HepG2 (cell line): ENCODE results near the gene EFCAB11. TPM values are rescaled to one million over a fixed set of nuclear protein-coding genes. Genes with fewer than 3 reads are reported as not detected.

ENCODE experiments used
- ATAC-seq: fragments of 200-7000 bp; cut with Tn5 transposase; 3 replicates; pipeline ENCODE4 v1.9.1; 2020; ENCODE audit warnings: mild to moderate bottlenecking, moderate library complexity
- BruUV-seq: library from RNA; stranded (reverse); fragments of 400-500 nt; replicated peaks from 2 replicates; lab custom pipeline; 2021; lab: Mats Ljungman, UMichigan
- CTCF ChIA-PET: fragments of 300-600 bp; formaldehyde crosslinking; extraction: SDS; loops from one replicate; lab custom pipeline; 2021; ENCODE audit warnings: low total read pairs, inconsistent platforms, low intra/inter-chr PET ratio; lab: Yijun Ruan, JAX
- POLR2A ChIA-PET: fragments of 350-600 bp; sonication (Branson Sonifier 250); formaldehyde crosslinking; loops from one replicate; lab custom pipeline; 2020; ENCODE audit warnings: antibody characterized with exemption, inconsistent platforms; lab: Yijun Ruan, JAX
- DNase-seq: peaks from one replicate; pipeline ENCODE4 v3.0.0-alpha.2; 2015; ENCODE audit warnings: low spot score
- FAIRE-seq: peaks from 3 replicates; lab custom pipeline; 2011; peaks lifted over from hg19 to GRCh38; lab: Jason Lieb, UNC
- H2AFZ ChIP-seq: one replicate; pipeline ENCODE4 v1.6.1; 2011; ENCODE audit warnings: low read length, inconsistent platforms
- H3K27ac ChIP-seq: fragments of 300-600 bp; 3 replicates; pipeline ENCODE4 v1.8.0; 2011; ENCODE audit warnings: mixed run types, mild to moderate bottlenecking, mixed read lengths, low read length, inconsistent platforms; ENCODE audit not compliant: insufficient read depth; ENCODE audit errors: extremely low read length
- H3K27me3 ChIP-seq, 2 experiments: fragments of 200-600 bp in 1 of 2; 2 replicates in 1 of 2; 3 replicates in 1 of 2; pipeline versions ENCODE4 v1.6.0 to v1.8.0; 2011; ENCODE audit warnings: low read length in 2 of 2, mild to moderate bottlenecking in 2 of 2, moderate library complexity in 2 of 2, inconsistent platforms in 1 of 2; ENCODE audit not compliant: insufficient read depth in 2 of 2, control insufficient read depth in 1 of 2
- H3K36me3 ChIP-seq, 2 experiments: fragments of 200-600 bp in 1 of 2; replicated peaks in 1 of 2; 2 replicates in 1 of 2; 3 replicates in 1 of 2; pipeline versions ENCODE4 v1.5.1 to v1.8.0; 2011; ENCODE audit warnings: low read length in 2 of 2, inconsistent platforms in 1 of 2; ENCODE audit not compliant: insufficient read depth in 2 of 2, control insufficient read depth in 1 of 2
- H3K4me1 ChIP-seq: 2 replicates; pipeline ENCODE4 v1.5.1; 2012; ENCODE audit warnings: low read length, inconsistent platforms; ENCODE audit not compliant: insufficient read depth
- H3K4me2 ChIP-seq: 2 replicates; pipeline ENCODE4 v1.6.0; 2011; ENCODE audit warnings: low read depth, low read length, inconsistent platforms
- H3K4me3 ChIP-seq, 3 experiments: fragments of 200-600 bp in 1 of 3; sonication (generic), shearing (Covaris generic) in 1 of 3; replicated peaks in 1 of 3; 2 replicates each; pipeline ENCODE4 v1.5.1; 2011 to 2016; ENCODE audit warnings: low read length in 3 of 3, inconsistent platforms in 2 of 3, low read depth in 2 of 3, mild to moderate bottlenecking in 2 of 3, control low read depth in 1 of 3, mixed read lengths in 1 of 3; ENCODE audit not compliant: insufficient read depth in 1 of 3
- H3K79me2 ChIP-seq: one replicate; pipeline ENCODE4 v1.6.1; 2011; ENCODE audit warnings: low read length, inconsistent platforms; ENCODE audit not compliant: insufficient read depth
- H3K9ac ChIP-seq: 2 replicates; pipeline ENCODE4 v1.6.0; 2011; ENCODE audit warnings: mild to moderate bottlenecking, low read depth, low read length, inconsistent platforms; ENCODE audit not compliant: insufficient read depth
- H3K9me3 ChIP-seq: 2 replicates; pipeline ENCODE4 v1.5.1; 2012; ENCODE audit warnings: mild to moderate bottlenecking, low read length
- H4K20me1 ChIP-seq: 2 replicates; pipeline ENCODE4 v1.6.0; 2011; ENCODE audit warnings: inconsistent platforms, mild to moderate bottlenecking, low read length, moderate library complexity; ENCODE audit not compliant: insufficient read depth
- HOXA9 ChIP-seq: sonication (generic); formaldehyde crosslinking; IDR thresholded peaks from 2 replicates; pipeline ENCODE4 v1.8.1; 2022; ENCODE audit warnings: missing genetic modification reagents, mild to moderate bottlenecking, moderate library complexity, borderline replicate concordance
- MIER2 ChIP-seq: IDR thresholded peaks from 2 replicates; pipeline ENCODE4 v1.6.1; 2016; ENCODE audit warnings: missing biosample characterization, missing genetic modification reagents
- PHF5A ChIP-seq: IDR thresholded peaks from one replicate; pipeline ENCODE4 v1.6.1; 2018; ENCODE audit warnings: low read depth, missing genetic modification reagents; ENCODE audit not compliant: unreplicated experiment
- ZNF646 ChIP-seq: sonication (generic); formaldehyde crosslinking; IDR thresholded peaks from 2 replicates; pipeline ENCODE4 v1.9.0; 2021; ENCODE audit warnings: mild to moderate bottlenecking, missing genetic modification reagents
- ZNF841 ChIP-seq: sonication (generic); formaldehyde crosslinking; IDR thresholded peaks from 2 replicates; pipeline ENCODE4 v1.8.1; 2023; ENCODE audit warnings: missing genetic modification reagents, borderline replicate concordance
- WGBS: methylation state at CpG from one replicate; pipeline ENCODE4 v1.1.6; 2017; ENCODE audit warnings: low lambda C conversion rate; 5-methylcytosine and 5-hydroxymethylcytosine counted together
- in situ Hi-C: cut with HindIII; loops from 2 replicates; pipeline ENCODE4 v1.10.0; 2017; ENCODE audit warnings: low pct_unique_long_range_greater_than_20kb; ENCODE audit not compliant: extremely low pct_ligation_motif_present
- intact Hi-C: fragments of 100-400 bp; cut with micrococcal nuclease; formaldehyde crosslinking; loops from one replicate; pipeline ENCODE4 v1.10.0; 2022; ENCODE audit not compliant: unreplicated experiment
- polyA plus RNA-seq, 8 experiments: library from polyadenylated mRNA; depleted of rRNA in 3 of 8; stranded (reverse) in 7 of 8; unstranded in 1 of 8; fragments of >200 nt; fragmentation: Illumina TruSeq in 4 of 8; extraction: Trizol in 4 of 8; gene quantifications; 2 replicates each; pipeline versions ENCODE4 v1.2.1 to v1.2.3, GENCODE V29; 2011 to 2016; ENCODE audit warnings: low read depth in 4 of 8, missing spikeins in 1 of 8, mixed read lengths in 1 of 8; ENCODE audit not compliant: insufficient read depth in 1 of 8
- total RNA-seq, 5 experiments: library from RNA; depleted of rRNA; stranded (reverse); fragments of >200 nt; fragmentation: Illumina TruSeq; extraction: Trizol; gene quantifications; 2 replicates each; pipeline ENCODE4 v1.2.3, GENCODE V29; 2016; ENCODE audit warnings: low read depth in 1 of 5

Gene EFCAB11
- total and polyA plus RNA-seq, 2 of the 13 experiments (the other 11 are each of a cell fraction or from before 2014, with no cell fraction given): 8.2 to 31.5 TPM

GRCh38 chr14:89856871-89857345 is 97.6 kb downstream of the EFCAB11 start:
- DNase-seq (no peak), ATAC-seq (no peak), FAIRE-seq (no peak)
- Histone ChIP-seq H3K27me3 (no peaks in the 10 kb centered on the region; a peak in 1 of 5 replicates), H3K4me2 (no peak overlapping the region), H3K27ac (no peak overlapping the region), H2AFZ (no peak overlapping the region), H3K36me3 (no peaks in the 10 kb centered on the region; a peak in 1 of 5 replicates), H4K20me1 (no peaks in the 10 kb centered on the region), H3K4me1 (no peaks in the 10 kb centered on the region), H3K9ac (no peak overlapping the region), H3K79me2 (no peaks in the 10 kb centered on the region), H3K4me3 (no peak overlapping the region), H3K9me3 (peaks cover 4% of the 10 kb centered on the region; the same call in 1 of the 2 replicates)
- 90% methylated on average over 1 of the region's 1 CpG for WGBS
- POLR2A ChIA-PET: no interaction called here
- TF ChIP-seq MIER2 (CRISPR knock-in tag): no peak
- no peak for TF ChIP-seq ZNF646 (CRISPR knock-in tag)
- no peak for TF ChIP-seq PHF5A (CRISPR knock-in tag)
- no peak for TF ChIP-seq ZNF841 (CRISPR knock-in tag)
- no peak for TF ChIP-seq HOXA9 (CRISPR knock-in tag)
- in situ Hi-C loops: no loop called here
- BruUV-seq: no TSS peak
- CTCF ChIA-PET: no interaction called here
- intact Hi-C loops: no loop called here
